Activated CD4-positive, alpha-beta T cell treated with anti-CD3 and anti-CD28 coated beads, Interleukin-2, amount 10 ng/mL, durations not matched to agents 24 days and 14 days (primary cell): Measurements from ENCODE around the gene N4BP3. TPM values are rescaled to one million over a fixed set of nuclear protein-coding genes. Genes with fewer than 3 reads are reported as not detected.

Experiments
- DNase-seq: peaks from one replicate; pipeline ENCODE4 v3.0.0; 2022
- H3K27ac Mint-ChIP-seq: one replicate; pipeline ENCODE4 v1.8.0; 2022; ENCODE audit warnings: mild to moderate bottlenecking, mixed read lengths
- H3K27me3 Mint-ChIP-seq: one replicate; pipeline ENCODE4 v1.8.0; 2022; ENCODE audit warnings: mixed read lengths
- H3K36me3 Mint-ChIP-seq: one replicate; pipeline ENCODE4 v1.8.0; 2022; ENCODE audit warnings: low read depth, mild to moderate bottlenecking, mixed read lengths
- H3K4me1 Mint-ChIP-seq: one replicate; pipeline ENCODE4 v1.8.0; 2021; ENCODE audit warnings: mixed read lengths
- H3K4me3 Mint-ChIP-seq: one replicate; pipeline ENCODE4 v1.8.0; 2022; ENCODE audit warnings: mild to moderate bottlenecking, moderate library complexity, mixed read lengths
- H3K9me3 Mint-ChIP-seq: one replicate; pipeline ENCODE4 v1.8.0; 2021; ENCODE audit warnings: mixed read lengths
- intact Hi-C: fragments of 100-400 bp; cut with micrococcal nuclease; formaldehyde crosslinking; loops from one replicate; pipeline ENCODE4 v1.15.1; 2023
- total RNA-seq: library from RNA; stranded (reverse); gene quantifications from 2 replicates; pipeline ENCODE4 v1.2.3, GENCODE V29; 2022

Gene N4BP3
- total RNA-seq, 1 donor from 2014 or later = 3.3 TPM

GRCh38 chr5:178155065-178155464 lies 41.7 kb downstream of the N4BP3 start:
- no peaks in the 10 kb centered on the region for H3K9me3 Mint-ChIP-seq
- intact Hi-C loops = no loop called here

GRCh38 chr5:178160176-178160575 lies 46.8 kb downstream of the N4BP3 start:
- Mint-ChIP-seq H3K4me3 (no peak overlapping the region), H3K4me1 (peaks cover 5% of the 10 kb centered on the region), H3K27ac (no peak overlapping the region), H3K9me3 (no peaks in the 10 kb centered on the region), H3K36me3 (no peaks in the 10 kb centered on the region), H3K27me3 (peaks cover 17% of the 10 kb centered on the region)
- intact Hi-C loops = no loop called here
- DNase-seq = no peak

More at GRCh38 chr5:178155065-178155464, 41.7 kb downstream of the N4BP3 start:
- DNase-seq = peak; percentile 56
- no peaks in the 10 kb centered on the region for H3K27me3 Mint-ChIP-seq
- H3K36me3 Mint-ChIP-seq = peaks cover 26% of the 10 kb centered on the region
- H3K4me3 Mint-ChIP-seq = no peak overlapping the region
- H3K4me1 Mint-ChIP-seq = peaks cover 30% of the 10 kb centered on the region
- no peak overlapping the region for H3K27ac Mint-ChIP-seq

- Mint-ChIP-seq H3K27me3 (peaks cover 18% of the 10 kb centered on the region), H3K4me1 (peaks cover 5% of the 10 kb centered on the region), H3K36me3 (no peaks in the 10 kb centered on the region), H3K4me3 (no peak overlapping the region), H3K9me3 (no peaks in the 10 kb centered on the region), H3K27ac (no peak overlapping the region)
- intact Hi-C loops = no loop called here
- DNase-seq = no peak
Observed at GRCh38 chr5:178162481-178162880, 49.1 kb downstream of the N4BP3 start.

- no peaks in the 10 kb centered on the region for H3K9me3 Mint-ChIP-seq
- H3K4me1 Mint-ChIP-seq = peaks cover 5% of the 10 kb centered on the region
- no peaks in the 10 kb centered on the region for H3K36me3 Mint-ChIP-seq
- H3K4me3 Mint-ChIP-seq = peak overlapping the region; percentile 54
- DNase-seq = peak; percentile 98
- H3K27ac Mint-ChIP-seq = no peak overlapping the region
- peaks cover 22% of the 10 kb centered on the region for H3K27me3 Mint-ChIP-seq
- intact Hi-C loops = loop anchor here (1.0 kb wide), 2 partner anchors 10 to 88 kb away; no protein-coding TSS in a partner anchor
Observed at GRCh38 chr5:178163772-178164735, 50.7 kb downstream of the N4BP3 start.

DNA sequence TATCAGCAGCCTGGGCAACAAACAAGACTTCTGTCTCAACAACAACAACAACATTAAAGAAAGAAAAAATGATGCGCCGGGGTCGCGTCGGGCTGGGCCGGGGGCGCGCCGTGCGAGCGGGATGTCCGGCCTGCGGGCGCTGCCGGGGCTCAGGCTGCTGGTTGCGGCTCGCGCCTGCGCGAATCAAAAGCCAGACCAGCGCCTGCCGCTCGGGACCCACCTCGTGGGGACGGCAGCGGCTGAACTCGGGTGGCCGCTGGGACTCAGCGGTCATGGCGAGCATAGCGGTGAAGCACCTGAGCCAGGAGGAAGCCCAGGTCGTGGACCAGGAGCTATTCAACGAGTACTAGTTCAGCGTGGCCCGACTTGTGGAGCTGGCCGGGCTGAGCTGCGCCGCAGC lies 52.2 kb downstream of the N4BP3 start:
- intact Hi-C loops = no loop called here
- no peak overlapping the region for H3K27ac Mint-ChIP-seq

DNA sequence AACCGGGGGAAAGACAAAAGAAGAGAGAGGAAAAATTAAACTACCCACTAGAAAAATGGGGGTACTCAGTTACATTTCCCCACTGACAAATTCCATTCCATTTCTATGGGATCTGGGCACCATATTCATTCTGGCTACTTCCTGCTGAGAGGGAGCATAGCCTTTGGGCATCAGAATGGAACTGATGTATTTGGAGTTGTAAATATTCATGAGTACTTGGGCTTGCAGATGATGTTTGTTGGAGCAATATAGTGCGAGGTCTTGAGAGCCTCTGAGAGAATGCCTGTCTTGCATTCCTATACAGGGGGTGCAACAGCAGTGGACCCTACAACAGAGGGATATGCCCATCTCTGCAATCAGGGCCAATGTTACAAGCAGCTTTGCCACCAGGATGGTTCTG lies 57.1 kb downstream of the N4BP3 start:
- Mint-ChIP-seq H3K9me3 (no peaks in the 10 kb centered on the region), H3K4me1 (no peaks in the 10 kb centered on the region), H3K36me3 (no peaks in the 10 kb centered on the region), H3K27ac (no peak overlapping the region), H3K27me3 (peaks cover 14% of the 10 kb centered on the region), H3K4me3 (no peak overlapping the region)
- intact Hi-C loops = no loop called here
- DNase-seq = no peak

More for the DNA sequence above, 52.2 kb downstream of the N4BP3 start:
- DNase-seq = no peak
- no peaks in the 10 kb centered on the region for H3K36me3 Mint-ChIP-seq
- no peaks in the 10 kb centered on the region for H3K9me3 Mint-ChIP-seq
- no peak overlapping the region for H3K4me3 Mint-ChIP-seq
- peaks cover 28% of the 10 kb centered on the region for H3K27me3 Mint-ChIP-seq
- H3K4me1 Mint-ChIP-seq = peaks cover 5% of the 10 kb centered on the region

GRCh38 chr5:178174456-178174855 lies 61.1 kb downstream of the N4BP3 start:
- DNase-seq = no peak
- intact Hi-C loops = no loop called here
- H3K4me3 Mint-ChIP-seq = no peak overlapping the region
- H3K27ac Mint-ChIP-seq = no peak overlapping the region
- H3K27me3 Mint-ChIP-seq = peaks cover 6% of the 10 kb centered on the region
- no peaks in the 10 kb centered on the region for H3K36me3 Mint-ChIP-seq
- no peaks in the 10 kb centered on the region for H3K9me3 Mint-ChIP-seq
- H3K4me1 Mint-ChIP-seq = no peaks in the 10 kb centered on the region

Other genes with a start within 250 kb of the N4BP3 start
- not detected in 2 replicates for gene PROP1, start 117.3 kb upstream of the N4BP3 start, total RNA-seq
- 29.3 and 29.5 TPM in 2 replicates for gene RMND5B, start 17.5 kb downstream of the N4BP3 start, total RNA-seq
- 267 and 273 TPM in 2 replicates for gene NHP2, start 40.4 kb downstream of the N4BP3 start, total RNA-seq
- gene GMCL2, start 73.8 kb downstream of the N4BP3 start, total RNA-seq = 0.07 TPM in 1 of 2 replicates, not detected in the other
- gene HNRNPAB, start 91.0 kb downstream of the N4BP3 start, total RNA-seq = 492 and 507 TPM in 2 replicates
- gene PHYKPL, start 119.3 kb downstream of the N4BP3 start, total RNA-seq = 77.8 and 85.9 TPM in 2 replicates